K562 (cell line): Measurements from ENCODE around the gene TSPAN12. TPM values are rescaled to one million over a fixed set of nuclear protein-coding genes. Genes with fewer than 3 reads are reported as not detected.

Experiments used
- ATAC-seq: fragments of 200-7000 bp; cut with Tn5 transposase; 3 replicates; pipeline ENCODE4 v1.9.1; 2020; ENCODE audit warnings: moderate library complexity
- BruUV-seq: library from RNA; stranded (reverse); fragments of 400-500 nt; replicated peaks from 2 replicates; lab custom pipeline; 2021; lab: Mats Ljungman, UMichigan
- CTCF ChIA-PET: fragments of 300-600 bp; formaldehyde crosslinking; extraction: SDS; loops from one replicate; lab custom pipeline; 2021; ENCODE audit warnings: low intra/inter-chr PET ratio; lab: Yijun Ruan, JAX
- POLR2A ChIA-PET: fragments of 300-600, 350-650 bp; sonication (Branson Sonifier 250); formaldehyde crosslinking; extraction: SDS; loops from one replicate; lab custom pipeline; 2021; ENCODE audit warnings: antibody characterized with exemption, inconsistent platforms; lab: Yijun Ruan, JAX
- DNase-seq, 4 experiments: peaks; one replicate each; pipeline versions ENCODE4 v3.0.0 to v3.0.0-alpha.2; 2011 to 2018; ENCODE audit warnings: low spot score in 3 of 4, mixed read lengths in 3 of 4; ENCODE audit errors: extremely low read depth in 1 of 4
- FAIRE-seq: peaks from 2 replicates; lab custom pipeline; 2011; peaks lifted over from hg19 to GRCh38; lab: Jason Lieb, UNC
- H2AFZ ChIP-seq: 2 replicates; pipeline ENCODE4 v1.6.0; 2011; ENCODE audit warnings: low read depth, low read length, control low read depth, inconsistent platforms
- H3K27ac ChIP-seq: fragments of 200-600 bp; 3 replicates; pipeline ENCODE4 v1.8.0; 2011; ENCODE audit warnings: low read depth, mild to moderate bottlenecking, control low read depth, inconsistent platforms, low read length, moderate library complexity, mixed read lengths; ENCODE audit errors: extremely low read depth
- H3K27me3 ChIP-seq, 2 experiments: fragments of 300-600 bp in 1 of 2; 2 replicates in 1 of 2; 3 replicates in 1 of 2; pipeline versions ENCODE4 v1.6.0 to v1.8.0; 2011; ENCODE audit warnings: inconsistent platforms in 2 of 2, low read length in 2 of 2, mild to moderate bottlenecking in 1 of 2, mixed read lengths in 1 of 2, moderate library complexity in 1 of 2; ENCODE audit not compliant: control insufficient read depth in 2 of 2, insufficient read depth in 2 of 2
- H3K36me3 ChIP-seq: fragments of 300-600 bp; 3 replicates; pipeline ENCODE4 v1.8.0; 2011; ENCODE audit warnings: mild to moderate bottlenecking, low read length, inconsistent platforms; ENCODE audit not compliant: control insufficient read depth, insufficient read depth
- H3K4me1 ChIP-seq, 2 experiments: fragments of 200-600 bp in 1 of 2; replicated peaks in 1 of 2; 2 replicates in 1 of 2; 3 replicates in 1 of 2; pipeline versions ENCODE4 v1.5.1 to v1.8.0; 2011; ENCODE audit warnings: inconsistent platforms in 2 of 2, low read length in 2 of 2, mild to moderate bottlenecking in 1 of 2, mixed read lengths in 1 of 2, moderate library complexity in 1 of 2; ENCODE audit not compliant: control insufficient read depth in 2 of 2, insufficient read depth in 2 of 2
- H3K4me2 ChIP-seq: 2 replicates; pipeline ENCODE4 v1.6.1; 2011; ENCODE audit warnings: low read length, control low read depth, inconsistent platforms, mixed read lengths; ENCODE audit not compliant: insufficient read depth
- H3K4me3 ChIP-seq: fragments of 200-600 bp; sonication (generic), shearing (Covaris generic); 2 replicates; pipeline ENCODE4 v1.5.1; 2016; ENCODE audit warnings: control low read depth, inconsistent platforms
- H3K79me2 ChIP-seq: fragments of 200-600 bp; 3 replicates; pipeline ENCODE4 v1.8.0; 2011; ENCODE audit warnings: low read length, inconsistent platforms; ENCODE audit not compliant: control insufficient read depth, insufficient read depth
- H3K9ac ChIP-seq, 2 experiments: 2 replicates each; pipeline versions ENCODE4 v1.6.0 to v1.6.1; 2011; ENCODE audit warnings: low read depth in 2 of 2, low read length in 2 of 2, control low read depth in 1 of 2, inconsistent platforms in 1 of 2, mild to moderate bottlenecking in 1 of 2, mixed read lengths in 1 of 2; ENCODE audit not compliant: insufficient read depth in 1 of 2
- H3K9me1 ChIP-seq: one replicate; pipeline ENCODE4 v1.6.0; 2011; ENCODE audit warnings: inconsistent platforms, mild to moderate bottlenecking, low read length, moderate library complexity; ENCODE audit not compliant: control insufficient read depth, insufficient read depth
- H3K9me3 ChIP-seq: replicated peaks from 2 replicates; pipeline ENCODE4 v1.5.1; 2011; ENCODE audit warnings: low read depth, low read length, inconsistent platforms; ENCODE audit not compliant: control insufficient read depth, insufficient read depth
- H4K20me1 ChIP-seq: replicated peaks from 2 replicates; pipeline ENCODE4 v1.6.1; 2011; ENCODE audit warnings: low read length, inconsistent platforms, mixed read lengths; ENCODE audit not compliant: control insufficient read depth, insufficient read depth
- CREM ChIP-seq: IDR thresholded peaks from 2 replicates; pipeline ENCODE4 v1.6.1; 2014; ENCODE audit warnings: antibody characterized with exemption, low read depth
- STAT6 ChIP-seq: sonication (generic); formaldehyde crosslinking; IDR thresholded peaks from 2 replicates; pipeline ENCODE4 v1.8.1; 2023; ENCODE audit warnings: mild to moderate bottlenecking, missing genetic modification reagents
- ZNF592 ChIP-seq: fragments of 450-650 bp; IDR thresholded peaks from 2 replicates; pipeline ENCODE4 v1.6.1; 2017; ENCODE audit warnings: antibody characterized with exemption, mild to moderate bottlenecking
- WGBS: fragments of 100-300 bp; shearing (Covaris generic); methylation state at CpG from one replicate; pipeline ENCODE4 v1.1.6; 2016; ENCODE audit warnings: low coverage, mixed read lengths; ENCODE audit not compliant: insufficient coverage; ENCODE audit errors: missing lambda C conversion rate; 5-methylcytosine and 5-hydroxymethylcytosine counted together
- in situ Hi-C: fragments of 300-500 bp; cut with MboI; formaldehyde crosslinking; loops from 4 replicates; pipeline ENCODE4 v1.15.0; 2018; ENCODE audit warnings: inconsistent platforms, mixed read lengths
- intact Hi-C: fragments of 100-400 bp; cut with micrococcal nuclease; formaldehyde crosslinking; loops from 2 replicates; pipeline ENCODE4 v1.14.2; 2022
- polyA plus RNA-seq, 8 experiments: library from polyadenylated mRNA; depleted of rRNA in 4 of 8; stranded (reverse) in 5 of 8; unstranded in 3 of 8; fragments of >200 nt; fragmentation: Nextera tagmentation in 2 of 8; fragmentation: Illumina TruSeq in 1 of 8; extraction: Ambion mirVana in 2 of 8; extraction: Trizol in 1 of 8; gene quantifications; 2 replicates each; pipeline versions ENCODE4 v1.2.1 to v1.2.3, GENCODE V29; 2011 to 2014; ENCODE audit warnings: inconsistent platforms in 1 of 8, missing spikeins in 1 of 8
- total RNA-seq, 7 experiments: library from RNA; depleted of rRNA in 6 of 7; stranded (reverse); fragments of >200 nt in 6 of 7; fragmentation: Illumina TruSeq in 2 of 7; extraction: Trizol in 2 of 7; gene quantifications; 2 replicates each; pipeline versions ENCODE4 v1.2.1 to v1.2.3, GENCODE V29; 2011 to 2021; ENCODE audit warnings: low replicate concordance in 1 of 7

The TSPAN12 gene
- total and polyA plus RNA-seq, 9 of the 15 experiments (the other 6 are each of a cell fraction or from before 2014, with no cell fraction given), result 0.13 to 1.7 (median 0.35) TPM; not detected in 1

- ChIA-PET POLR2A (interaction anchor here (1.2 kb wide), 1 partner anchor 13 kb away, joined by 4 read pairs; no protein-coding TSS in a partner anchor), CTCF (no interaction called here)
- FAIRE-seq (no peak), ATAC-seq (no peak)
- H3K9me3 ChIP-seq, result no peaks in the 10 kb centered on the region
- no peak overlapping the region for H3K9ac ChIP-seq
- no peaks in the 10 kb centered on the region for H3K79me2 ChIP-seq
- in situ Hi-C loops, result no loop called here
- 10% methylated on average over 4 of the region's 4 CpGs for WGBS
- no peaks in the 10 kb centered on the region for H4K20me1 ChIP-seq
- no peak overlapping the region for H2AFZ ChIP-seq
- no TSS peak for BruUV-seq
- no peaks in the 10 kb centered on the region for H3K9me1 ChIP-seq
- no peak overlapping the region for H3K4me3 ChIP-seq
- intact Hi-C loops, result no loop called here
- TF ChIP-seq ZNF592 (no peak), CREM (no peak), STAT6 (no peak)
- TF ChIP-seq, all 486 proteins: peak for 0
- Histone ChIP-seq H3K27ac (no peak overlapping the region), H3K36me3 (no peaks in the 10 kb centered on the region), H3K27me3 (peaks cover 2 to 5% of the 10 kb centered on the region in 2 experiments; a peak in 2 of 5 replicates), H3K4me2 (no peak overlapping the region), H3K4me1 (no peaks in the 10 kb centered on the region)
- DNase-seq, result no peak
Measured at GRCh38 chr7:120842121-120842621, 15.8 kb downstream of the TSPAN12 start.
